A673 (cell line): ENCODE data around the gene SEC14L3. TPM values are rescaled to one million over a fixed set of nuclear protein-coding genes. Genes with fewer than 3 reads are reported as not detected.

Experiments
- BruUV-seq: library from RNA; stranded (reverse); fragments of 400-500 nt; replicated peaks from 2 replicates; lab custom pipeline; 2021; lab: Mats Ljungman, UMichigan
- CTCF ChIA-PET: fragments of 300-600 bp; sonication (Branson Sonifier 250); formaldehyde crosslinking; loops from one replicate; lab custom pipeline; 2022; ENCODE audit warnings: antibody characterized with exemption; lab: Charles Lee
- POLR2A ChIA-PET: fragments of 300-600 bp; sonication (Branson Sonifier 250); formaldehyde crosslinking; loops from one replicate; lab custom pipeline; 2022; ENCODE audit warnings: antibody characterized with exemption; ENCODE audit not compliant: low non-redundant PET; lab: Charles Lee
- DNase-seq: peaks from one replicate; pipeline ENCODE4 v3.0.0-alpha.2; 2015; ENCODE audit warnings: low spot score
- H3K27ac ChIP-seq: fragments of 200-600 bp; sonication (generic); 2 replicates; pipeline ENCODE4 v1.5.1; 2016; ENCODE audit warnings: mixed run types, low read depth, mild to moderate bottlenecking, mixed read lengths, antibody characterized with exemption, low read length; ENCODE audit not compliant: poor library complexity, severe bottlenecking
- H3K27me3 ChIP-seq: fragments of 200-600 bp; sonication (generic); replicated peaks from 2 replicates; pipeline ENCODE4 v1.6.1; 2017; ENCODE audit warnings: mixed run types, low read depth, mild to moderate bottlenecking, mixed read lengths, antibody characterized with exemption, low read length; ENCODE audit not compliant: insufficient read depth, poor library complexity
- H3K36me3 ChIP-seq: fragments of 200-600 bp; sonication (generic); 2 replicates; pipeline ENCODE4 v1.6.1; 2016; ENCODE audit warnings: mixed run types, mild to moderate bottlenecking, mixed read lengths, antibody characterized with exemption, low read length; ENCODE audit not compliant: insufficient read depth, poor library complexity, severe bottlenecking
- H3K4me1 ChIP-seq: fragments of 200-600 bp; sonication (generic); 2 replicates; pipeline ENCODE4 v1.6.1; 2017; ENCODE audit warnings: mixed run types, mild to moderate bottlenecking, mixed read lengths, antibody characterized with exemption, low read length; ENCODE audit not compliant: insufficient read depth, poor library complexity, severe bottlenecking
- H3K4me3 ChIP-seq: fragments of 200-600 bp; sonication (generic); 2 replicates; pipeline ENCODE4 v1.5.1; 2016; ENCODE audit warnings: low read depth, mixed run types, mild to moderate bottlenecking, mixed read lengths, low read length; ENCODE audit not compliant: poor library complexity, severe bottlenecking
- H3K9me3 ChIP-seq: fragments of 200-600 bp; sonication (generic); 2 replicates; pipeline ENCODE4 v1.6.1; 2016; ENCODE audit warnings: mixed run types, low read depth, mild to moderate bottlenecking, mixed read lengths, antibody characterized with exemption, low read length; ENCODE audit not compliant: poor library complexity, severe bottlenecking
- EZH2 ChIP-seq: fragments of 200-600 bp; sonication (generic); IDR thresholded peaks from 2 replicates; pipeline ENCODE4 v1.6.1; 2017; ENCODE audit warnings: borderline replicate concordance, low read depth, mild to moderate bottlenecking, mixed read lengths, antibody characterized with exemption, low read length; ENCODE audit not compliant: poor library complexity, severe bottlenecking
- intact Hi-C: fragments of 100-400 bp; cut with micrococcal nuclease; formaldehyde crosslinking; loops from one replicate; pipeline ENCODE4 v1.10.0; 2022; ENCODE audit not compliant: unreplicated experiment
- total RNA-seq: library from RNA; stranded (reverse); gene quantifications from 2 replicates; pipeline ENCODE4 v1.2.3, GENCODE V29; 2021
- TF ChIP-seq, protein P1 (sequence below): fragments of 300-800, 200-600 bp; sonication (generic); conservative IDR thresholded peaks from 2 replicates; pipeline ENCODE4 v1.5.1; 2017; ENCODE audit warnings: low read depth, mild to moderate bottlenecking, antibody characterized with exemption, low read length, moderate library complexity, mixed read lengths

SEC14L3 gene
- total RNA-seq, 1 experiment from 2014 or later: not detected

GRCh38 chr22:30459181-30460052, 12.4 kb downstream of the SEC14L3 start:
- intact Hi-C loops: no loop called here
- no peaks in the 10 kb centered on the region for H3K4me1 ChIP-seq
- peak; percentile 42 for DNase-seq
- H3K36me3 ChIP-seq: no peaks in the 10 kb centered on the region
- H3K9me3 ChIP-seq: no peaks in the 10 kb centered on the region
- BruUV-seq: no TSS peak
- POLR2A ChIA-PET: no interaction called here
- CTCF ChIA-PET: no interaction called here
- TF ChIP-seq, protein P1, sequence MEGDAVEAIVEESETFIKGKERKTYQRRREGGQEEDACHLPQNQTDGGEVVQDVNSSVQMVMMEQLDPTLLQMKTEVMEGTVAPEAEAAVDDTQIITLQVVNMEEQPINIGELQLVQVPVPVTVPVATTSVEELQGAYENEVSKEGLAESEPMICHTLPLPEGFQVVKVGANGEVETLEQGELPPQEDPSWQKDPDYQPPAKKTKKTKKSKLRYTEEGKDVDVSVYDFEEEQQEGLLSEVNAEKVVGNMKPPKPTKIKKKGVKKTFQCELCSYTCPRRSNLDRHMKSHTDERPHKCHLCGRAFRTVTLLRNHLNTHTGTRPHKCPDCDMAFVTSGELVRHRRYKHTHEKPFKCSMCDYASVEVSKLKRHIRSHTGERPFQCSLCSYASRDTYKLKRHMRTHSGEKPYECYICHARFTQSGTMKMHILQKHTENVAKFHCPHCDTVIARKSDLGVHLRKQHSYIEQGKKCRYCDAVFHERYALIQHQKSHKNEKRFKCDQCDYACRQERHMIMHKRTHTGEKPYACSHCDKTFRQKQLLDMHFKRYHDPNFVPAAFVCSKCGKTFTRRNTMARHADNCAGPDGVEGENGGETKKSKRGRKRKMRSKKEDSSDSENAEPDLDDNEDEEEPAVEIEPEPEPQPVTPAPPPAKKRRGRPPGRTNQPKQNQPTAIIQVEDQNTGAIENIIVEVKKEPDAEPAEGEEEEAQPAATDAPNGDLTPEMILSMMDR: no peak
- TF ChIP-seq EZH2: no peak
- no peaks in the 10 kb centered on the region for H3K27me3 ChIP-seq
- H3K27ac ChIP-seq: no peak overlapping the region
- no peak overlapping the region for H3K4me3 ChIP-seq

DNA sequence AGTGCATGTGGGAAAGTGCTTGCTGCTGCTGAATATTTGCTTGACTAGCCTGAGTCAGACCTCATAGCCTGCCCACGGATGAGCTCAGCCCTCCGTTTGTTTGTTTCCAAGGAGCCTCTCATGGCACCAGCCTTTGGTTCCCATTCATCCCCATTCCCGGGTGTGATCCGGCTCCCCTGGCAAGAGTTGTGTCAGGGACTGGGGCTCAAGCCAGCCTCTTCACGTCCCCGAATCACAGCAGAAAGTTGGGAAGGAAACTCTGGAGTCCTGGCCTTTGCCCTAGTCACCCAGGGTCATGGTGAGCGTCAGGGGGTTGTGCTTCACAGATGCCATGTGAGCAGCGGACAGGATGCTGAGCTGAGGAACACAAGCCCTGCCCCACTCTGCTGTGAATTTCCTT, 13.8 kb downstream of the SEC14L3 start:
- Histone ChIP-seq H3K4me3 (no peak overlapping the region), H3K4me1 (no peaks in the 10 kb centered on the region), H3K27ac (no peak overlapping the region), H3K27me3 (no peaks in the 10 kb centered on the region), H3K36me3 (no peaks in the 10 kb centered on the region), H3K9me3 (no peaks in the 10 kb centered on the region)
- ChIA-PET CTCF (interaction anchor here (0.7 kb wide), 2 partner anchors 14 to 197 kb away, joined by 6 to 10 read pairs; no protein-coding TSS in a partner anchor), POLR2A (no interaction called here)
- intact Hi-C loops: no loop called here
- no TSS peak for BruUV-seq
- no peak for DNase-seq
- TF ChIP-seq EZH2: no peak

DNA sequence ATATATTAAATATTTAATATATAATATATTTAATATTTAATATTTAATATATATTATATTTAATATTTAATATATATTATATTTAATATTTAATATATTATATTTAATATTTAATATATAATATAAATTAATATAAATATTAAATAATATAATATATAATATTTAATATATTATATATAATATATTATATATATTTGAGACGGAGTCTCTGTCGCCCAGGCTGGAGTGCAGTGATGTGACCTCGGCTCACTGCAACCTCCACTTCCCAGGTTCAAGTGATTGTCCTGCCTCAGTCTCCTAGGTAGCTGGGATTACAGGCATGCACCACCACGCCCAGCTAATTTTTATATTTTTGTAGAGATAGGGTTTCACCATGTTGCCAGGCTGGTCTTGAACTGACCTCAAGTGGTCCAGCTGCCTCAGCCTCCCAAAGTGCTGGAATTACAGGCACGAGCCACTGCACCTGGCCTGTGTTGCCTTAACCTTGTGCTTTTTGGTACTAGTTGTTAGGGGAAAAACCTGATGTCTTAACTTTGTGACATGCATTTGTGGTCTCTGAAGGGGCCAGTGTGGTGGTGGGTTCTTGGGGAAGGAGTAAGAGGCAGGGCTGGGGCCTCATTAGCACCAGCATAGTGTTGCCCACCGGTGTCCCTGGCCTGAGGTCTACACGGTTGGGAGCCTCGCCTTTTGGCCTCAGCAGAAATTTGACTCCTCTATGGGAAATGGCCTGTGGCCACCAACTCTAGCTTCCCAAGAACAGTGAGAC, 16.6 kb downstream of the SEC14L3 start:
- ChIA-PET CTCF (no interaction called here), POLR2A (no interaction called here)

More for the DNA sequence above, 16.6 kb downstream of the SEC14L3 start:
- TF ChIP-seq EZH2: no peak
- TF ChIP-seq, protein P1: no peak
- no peak for DNase-seq
- no peaks in the 10 kb centered on the region for H3K9me3 ChIP-seq
- H3K27me3 ChIP-seq: no peaks in the 10 kb centered on the region
- BruUV-seq: no TSS peak
- H3K27ac ChIP-seq: no peak overlapping the region
- intact Hi-C loops: no loop called here
- no peaks in the 10 kb centered on the region for H3K36me3 ChIP-seq
- no peaks in the 10 kb centered on the region for H3K4me1 ChIP-seq
- H3K4me3 ChIP-seq: no peak overlapping the region
